GM19035 (cell line): Measurements from ENCODE around the gene EMP1.
"Not testable (repeated sequence)": the region's sequence is repeated elsewhere in the genome, so short reads cannot be mapped to it uniquely, and the experiment has no call there.

Experiments
- ATAC-seq: cut with Tn5 transposase; IDR thresholded peaks from one replicate; pipeline ENCODE4 v1.9.1; 2021; ENCODE audit not compliant: unreplicated experiment

The EMP1 gene

GRCh38 chr12:13255792-13256691, 59.5 kb downstream of the EMP1 start:
- peak; percentile 97 for ATAC-seq

GRCh38 chr12:13256692-13257045, 60.1 kb downstream of the EMP1 start:
- no peak for ATAC-seq

- ATAC-seq: no peak
Observed at GRCh38 chr12:13257356-13257875, 60.9 kb downstream of the EMP1 start.

- no peak for ATAC-seq
Observed at GRCh38 chr12:13258197-13258596, 61.7 kb downstream of the EMP1 start.

- ATAC-seq: no peak
Observed at GRCh38 chr12:13258717-13259119, 62.2 kb downstream of the EMP1 start.

- ATAC-seq: not testable (repeated sequence)
Observed at GRCh38 chr12:13259625-13260024, 63.1 kb downstream of the EMP1 start.

GRCh38 chr12:13267826-13268225, 71.3 kb downstream of the EMP1 start:
- ATAC-seq: not testable (repeated sequence)

GRCh38 chr12:13268581-13268980, 72.1 kb downstream of the EMP1 start:
- no peak for ATAC-seq
